GM12878 (cell line): ENCODE results near the gene HTR4. TPM values are rescaled to one million over a fixed set of nuclear protein-coding genes. Genes with fewer than 3 reads are reported as not detected.

Source experiments
- ATAC-seq: fragments of 200-7000 bp; cut with Tn5 transposase; 3 replicates; pipeline ENCODE4 v1.9.1; 2020; ENCODE audit warnings: mild to moderate bottlenecking, moderate library complexity
- BruUV-seq: library from RNA; stranded (reverse); fragments of 400-500 nt; replicated peaks from 2 replicates; lab custom pipeline; 2021; lab: Mats Ljungman, UMichigan
- CTCF ChIA-PET: fragments of 300-600 bp; sonication (Branson Sonifier 250); formaldehyde crosslinking; extraction: SDS; loops from one replicate; lab custom pipeline; 2021; ENCODE audit warnings: inconsistent platforms; lab: Yijun Ruan, JAX
- POLR2A ChIA-PET: fragments of 350-600 bp; formaldehyde crosslinking; extraction: SDS; loops from one replicate; lab custom pipeline; 2021; ENCODE audit warnings: inconsistent platforms; lab: Charles Lee
- RAD21 ChIA-PET: fragments of 300-600 bp; sonication (Branson Sonifier 250); formaldehyde crosslinking; loops from one replicate; lab custom pipeline; 2023; ENCODE audit warnings: antibody characterized with exemption; ENCODE audit not compliant: unreplicated experiment; lab: Charles Lee
- SMC1A ChIA-PET: fragments of 300-600 bp; sonication (Branson Sonifier 250); formaldehyde crosslinking; loops from one replicate; lab custom pipeline; 2023; ENCODE audit not compliant: unreplicated experiment, uncharacterized antibody; lab: Charles Lee
- DNase-seq: peaks from one replicate; pipeline ENCODE4 v3.0.0-alpha.2; 2011; ENCODE audit warnings: low read depth, low spot score
- FAIRE-seq: peaks from 3 replicates; lab custom pipeline; 2011; peaks lifted over from hg19 to GRCh38; lab: Jason Lieb, UNC
- H2AFZ ChIP-seq: 2 replicates; pipeline ENCODE4 v1.6.0; 2011; ENCODE audit warnings: low read depth, low read length, control low read depth; ENCODE audit not compliant: control insufficient read depth
- H3K27ac ChIP-seq: 2 replicates; pipeline ENCODE4 v1.5.1; 2011; ENCODE audit warnings: control low read depth; ENCODE audit not compliant: control insufficient read depth, insufficient read depth
- H3K27me3 ChIP-seq, 2 experiments: replicated peaks in 1 of 2; 2 replicates each; pipeline versions ENCODE4 v1.6.0 to v1.6.1; 2011; ENCODE audit warnings: low read length in 1 of 2; ENCODE audit not compliant: control insufficient read depth in 2 of 2, insufficient read depth in 2 of 2
- H3K36me3 ChIP-seq, 2 experiments: 2 replicates each; pipeline ENCODE4 v1.5.1; 2011; ENCODE audit warnings: low read length in 1 of 2; ENCODE audit not compliant: control insufficient read depth in 2 of 2, insufficient read depth in 2 of 2
- H3K4me1 ChIP-seq: 2 replicates; pipeline ENCODE4 v1.6.1; 2011; ENCODE audit warnings: mild to moderate bottlenecking, low read length, moderate library complexity, mixed read lengths; ENCODE audit not compliant: control insufficient read depth, insufficient read depth
- H3K4me2 ChIP-seq: 2 replicates; pipeline ENCODE4 v1.6.0; 2011; ENCODE audit warnings: control low read depth; ENCODE audit not compliant: control insufficient read depth, insufficient read depth
- H3K4me3 ChIP-seq: fragments of 200-600 bp; sonication (generic); 2 replicates; pipeline ENCODE4 v1.5.1; 2016
- H3K79me2 ChIP-seq: 2 replicates; pipeline ENCODE4 v1.6.0; 2011; ENCODE audit warnings: low read length; ENCODE audit not compliant: control insufficient read depth, insufficient read depth
- H3K9ac ChIP-seq: 2 replicates; pipeline ENCODE4 v1.8.0; 2011; ENCODE audit warnings: low read length, control low read depth, mixed read lengths; ENCODE audit not compliant: control insufficient read depth, insufficient read depth
- H3K9me3 ChIP-seq: replicated peaks from 3 replicates; pipeline ENCODE4 v1.5.1; 2011; ENCODE audit warnings: mild to moderate bottlenecking, low read length; ENCODE audit not compliant: control insufficient read depth, insufficient read depth
- H4K20me1 ChIP-seq: 2 replicates; pipeline ENCODE4 v1.6.0; 2011; ENCODE audit not compliant: control insufficient read depth, insufficient read depth
- E4F1 ChIP-seq: fragments of 450-650 bp; IDR thresholded peaks from 2 replicates; pipeline ENCODE4 v1.6.1; 2018; ENCODE audit warnings: borderline replicate concordance, mild to moderate bottlenecking; ENCODE audit not compliant: partially characterized antibody
- EP300 ChIP-seq, 2 experiments: fragments of 150-350 bp in 1 of 2; IDR thresholded peaks; 2 replicates each; pipeline ENCODE4 v1.6.1; 2011 to 2012; ENCODE audit warnings: low read depth in 2 of 2, low read length in 2 of 2, borderline replicate concordance in 1 of 2, improper control_type of control experiment in 1 of 2, inconsistent platforms in 1 of 2; ENCODE audit not compliant: control insufficient read depth in 1 of 2
- EZH2 ChIP-seq: IDR thresholded peaks from 2 replicates; pipeline ENCODE4 v1.6.1; 2012; ENCODE audit warnings: low read depth, mild to moderate bottlenecking, control low read depth, inconsistent platforms, low read length, borderline replicate concordance; ENCODE audit not compliant: control insufficient read depth
- SIN3A ChIP-seq: IDR thresholded peaks from 2 replicates; pipeline ENCODE4 v1.6.1; 2012; ENCODE audit warnings: low read depth, low read length, improper control_type of control experiment
- SRF ChIP-seq, 2 experiments: IDR thresholded peaks; 2 replicates each; pipeline ENCODE4 v1.6.1; 2011; ENCODE audit warnings: low read depth in 2 of 2, low read length in 2 of 2, mild to moderate bottlenecking in 1 of 2, moderate library complexity in 1 of 2
- WGBS: methylation state at CpG from one replicate; pipeline ENCODE4 v1.1.6; 2016; ENCODE audit warnings: low lambda C conversion rate; ENCODE audit not compliant: insufficient replicate concordance, insufficient coverage; ENCODE audit errors: missing lambda C conversion rate; 5-methylcytosine and 5-hydroxymethylcytosine counted together
- in situ Hi-C: fragments of 300-500 bp; cut with MboI; formaldehyde crosslinking; loops from 9 replicates; pipeline ENCODE4 v1.14.3; 2018; ENCODE audit warnings: mixed read lengths
- intact Hi-C: fragments of 100-400 bp; cut with micrococcal nuclease; formaldehyde crosslinking; loops from one replicate; pipeline ENCODE4 v1.14.2; 2022; ENCODE audit not compliant: unreplicated experiment
- polyA plus RNA-seq, 11 experiments: library from polyadenylated mRNA; depleted of rRNA in 4 of 11; unstranded in 6 of 11; stranded (reverse) in 5 of 11; fragments of >200 nt; fragmentation: Nextera tagmentation in 4 of 11; fragmentation: Illumina TruSeq in 1 of 11; extraction: Ambion mirVana in 4 of 11; extraction: Trizol in 1 of 11; gene quantifications; 1 replicate in 1 of 11; 2 replicates in 10 of 11; pipeline versions ENCODE4 v1.2.1 to v1.2.3, GENCODE V29; 2011 to 2016; ENCODE audit warnings: inconsistent platforms in 2 of 11, missing spikeins in 2 of 11, low read depth in 1 of 11
- total RNA-seq, 4 experiments: library from RNA; depleted of rRNA in 3 of 4; stranded (reverse); fragments of >200 nt in 3 of 4; fragmentation: Illumina TruSeq in 1 of 4; extraction: Trizol in 1 of 4; gene quantifications; 2 replicates each; pipeline versions ENCODE4 v1.2.1 to v1.2.3, GENCODE V29; 2013 to 2021

The HTR4 gene
- total and polyA plus RNA-seq, 10 of the 15 experiments (the other 5 are each of a cell fraction or from before 2014, with no cell fraction given) = not detected

- Histone ChIP-seq H3K36me3 (no peaks in the 10 kb centered on the region), H3K27me3 (peaks cover 0 to 1% of the 10 kb centered on the region in 2 experiments; a peak in 1 of 4 replicates), H3K9me3 (no peaks in the 10 kb centered on the region), H2AFZ (no peak overlapping the region), H3K4me3 (no peak overlapping the region), H3K9ac (no peak overlapping the region), H4K20me1 (no peaks in the 10 kb centered on the region), H3K4me2 (no peak overlapping the region), H3K4me1 (no peaks in the 10 kb centered on the region), H3K27ac (no peak overlapping the region), H3K79me2 (no peaks in the 10 kb centered on the region)
- ATAC-seq (no peak), DNase-seq (no peak), FAIRE-seq (no peak)
- in situ Hi-C loops (no loop called here), intact Hi-C loops (no loop called here)
- ChIA-PET RAD21 (no interaction called here), CTCF (no interaction called here), POLR2A (no interaction called here), SMC1A (no interaction called here)
- WGBS = 77% methylated on average over 11 of the region's 11 CpGs
- no TSS peak for BruUV-seq
- no peak for TF ChIP-seq EP300 (IDR thresholded peaks at IDR 0.05; ENCODE audit: borderline replicate concordance in 1 of 2, control insufficient read depth in 1 of 2, low read depth in 2 of 2, low read length in 2 of 2)
- no peak for TF ChIP-seq SRF (IDR thresholded peaks at IDR 0.05; ENCODE audit: low read depth in 2 of 2, low read length in 2 of 2)
- no peak for TF ChIP-seq SIN3A
These were observed 964 bp downstream of the HTR4 start for GRCh38 chr5:148653291-148653835.

GRCh38 chr5:148651528-148651927, 2.8 kb downstream of the HTR4 start:
- no peak overlapping the region for H3K27ac ChIP-seq
- no peak overlapping the region for H3K4me3 ChIP-seq
- H3K4me2 ChIP-seq = no peak overlapping the region
- TF ChIP-seq E4F1 (no peak), EZH2 (no peak)
- TF ChIP-seq, all 136 proteins: peak for 0
- Histone ChIP-seq H3K9ac (no peak overlapping the region), H4K20me1 (no peaks in the 10 kb centered on the region), H3K79me2 (no peaks in the 10 kb centered on the region), H3K36me3 (no peaks in the 10 kb centered on the region), H3K27me3 (peaks cover 0 to 1% of the 10 kb centered on the region in 2 experiments; a peak in 1 of 4 replicates), H3K4me1 (no peaks in the 10 kb centered on the region), H3K9me3 (no peaks in the 10 kb centered on the region), H2AFZ (no peak overlapping the region)
- ATAC-seq (no peak), DNase-seq (no peak), FAIRE-seq (no peak)
- in situ Hi-C loops = no loop called here
- intact Hi-C loops = no loop called here
- WGBS = 5% methylated on average over 1 of the region's 1 CpG
- ChIA-PET POLR2A (no interaction called here), SMC1A (no interaction called here), CTCF (no interaction called here), RAD21 (no interaction called here)
- no TSS peak for BruUV-seq
